ENCODE data around the gene LYRM1. TPM values are rescaled to one million over a fixed set of nuclear protein-coding genes. Genes with fewer than 3 reads are reported as not detected.
A peak's percentile ranks its signal among the peaks of the same experiment; 100 is the strongest.

The LYRM1 gene
- total and polyA plus RNA-seq, 7 donors = 31.2 to 85.6 (median 43.7) TPM

DNA sequence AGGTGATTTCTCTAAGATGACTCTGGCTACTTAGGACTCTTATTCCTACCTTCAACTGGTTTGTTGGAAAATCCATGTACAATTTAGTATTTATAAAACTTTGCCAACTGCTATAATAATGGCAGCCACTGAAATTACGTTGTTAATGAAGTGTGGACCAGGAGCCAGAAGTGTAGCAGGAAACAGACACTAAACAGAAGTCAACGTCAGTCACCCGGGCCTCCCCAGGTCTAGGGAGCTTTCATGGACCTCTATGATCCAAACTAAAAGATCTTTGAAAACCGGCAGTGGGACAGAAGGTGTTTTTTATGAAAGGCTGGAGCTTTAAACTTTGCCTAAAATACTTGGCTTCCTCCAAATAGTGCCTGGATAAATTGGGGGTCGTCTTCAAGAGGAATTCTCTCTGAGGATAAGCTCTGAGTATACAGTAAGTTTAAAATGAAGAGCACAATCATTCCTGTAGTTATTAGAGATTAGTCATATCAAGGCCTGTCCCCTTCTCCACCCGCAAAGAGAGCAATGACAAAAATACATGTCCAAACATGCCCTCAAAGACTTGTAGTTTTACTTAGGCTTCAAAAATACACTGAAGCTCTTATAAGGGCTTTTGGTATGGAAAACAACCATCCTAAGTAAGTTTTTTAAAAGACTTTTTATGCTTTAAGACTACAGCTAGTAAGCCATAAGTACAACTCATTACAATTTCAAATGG is 35.0 kb upstream of the LYRM1 start:
- H3K4me3 ChIP-seq = no peak overlapping the region

DNA sequence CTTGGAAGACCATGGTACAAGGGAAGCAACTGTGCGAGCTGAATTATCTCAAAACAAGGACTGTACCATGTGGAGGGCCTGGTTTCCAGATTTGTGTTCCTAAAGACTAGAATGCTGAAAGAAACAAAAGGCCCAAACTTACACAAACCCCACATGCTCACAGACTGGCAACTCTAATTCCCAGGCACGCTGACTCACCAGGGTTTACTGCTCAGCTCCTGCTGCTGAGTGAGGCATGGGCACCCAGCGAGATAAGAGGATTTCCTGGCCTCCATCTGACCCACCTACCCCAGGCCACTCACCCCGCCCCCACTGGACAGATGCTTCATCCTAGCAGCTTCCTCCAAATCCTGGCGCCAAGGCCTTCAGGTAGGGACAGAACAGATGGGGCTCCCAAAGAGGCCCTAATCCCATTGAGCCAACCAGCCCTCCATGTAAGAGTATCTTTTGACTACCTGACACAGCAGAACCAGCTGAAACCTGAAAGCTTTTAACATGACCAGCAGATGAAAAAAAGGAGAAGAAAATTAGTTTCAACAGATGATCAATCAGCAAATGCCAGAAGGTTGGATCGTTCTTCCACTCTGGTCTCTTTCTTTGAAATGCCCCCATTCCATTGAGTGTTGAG is 34.3 kb upstream of the LYRM1 start:
- WGBS, 2 donors = 81 to 87% methylated on average over 6 of the region's 6 CpGs
- Histone ChIP-seq H3K4me1 (peaks cover 0 to 83% (median 75%) of the 10 kb centered on the region in 4 donors), H3K36me3 (peaks cover 0 to 11% (median 3%) of the 10 kb centered on the region in 4 donors), H3K9me3 (no peaks in the 10 kb centered on the region), H3K4me3 (no peak overlapping the region), H3K27me3 (no peaks in the 10 kb centered on the region), H3K27ac (peak overlapping the region; percentile 74 to 82 (median 75))
- TF ChIP-seq, protein P1, sequence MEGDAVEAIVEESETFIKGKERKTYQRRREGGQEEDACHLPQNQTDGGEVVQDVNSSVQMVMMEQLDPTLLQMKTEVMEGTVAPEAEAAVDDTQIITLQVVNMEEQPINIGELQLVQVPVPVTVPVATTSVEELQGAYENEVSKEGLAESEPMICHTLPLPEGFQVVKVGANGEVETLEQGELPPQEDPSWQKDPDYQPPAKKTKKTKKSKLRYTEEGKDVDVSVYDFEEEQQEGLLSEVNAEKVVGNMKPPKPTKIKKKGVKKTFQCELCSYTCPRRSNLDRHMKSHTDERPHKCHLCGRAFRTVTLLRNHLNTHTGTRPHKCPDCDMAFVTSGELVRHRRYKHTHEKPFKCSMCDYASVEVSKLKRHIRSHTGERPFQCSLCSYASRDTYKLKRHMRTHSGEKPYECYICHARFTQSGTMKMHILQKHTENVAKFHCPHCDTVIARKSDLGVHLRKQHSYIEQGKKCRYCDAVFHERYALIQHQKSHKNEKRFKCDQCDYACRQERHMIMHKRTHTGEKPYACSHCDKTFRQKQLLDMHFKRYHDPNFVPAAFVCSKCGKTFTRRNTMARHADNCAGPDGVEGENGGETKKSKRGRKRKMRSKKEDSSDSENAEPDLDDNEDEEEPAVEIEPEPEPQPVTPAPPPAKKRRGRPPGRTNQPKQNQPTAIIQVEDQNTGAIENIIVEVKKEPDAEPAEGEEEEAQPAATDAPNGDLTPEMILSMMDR (IDR thresholded peaks at IDR 0.05) = no peak
- peak in 1 of 4 donors; percentile 53 for TF ChIP-seq POLR2AphosphoS5 (IDR thresholded peaks at IDR 0.05)
- intact Hi-C loops (cut with DNase I) = loop anchor here (5.0 kb wide), 1 partner anchor 656 kb away; no protein-coding TSS in a partner anchor
- peak; percentile 73 for DNase-seq

More for the DNA sequence above, 35.0 kb upstream of the LYRM1 start:
- 78 to 82% methylated on average over 6 of the region's 6 CpGs for WGBS, 2 donors
- H3K27me3 ChIP-seq = no peaks in the 10 kb centered on the region
- intact Hi-C loops (cut with DNase I) = loop anchor here (5.0 kb wide), 1 partner anchor 657 kb away; no protein-coding TSS in a partner anchor
- H3K4me1 ChIP-seq = peaks cover 0 to 80% (median 72%) of the 10 kb centered on the region in 4 donors
- no peak for DNase-seq
- H3K9me3 ChIP-seq = no peaks in the 10 kb centered on the region
- H3K27ac ChIP-seq = peak overlapping the region; percentile 74 to 82 (median 75)
- H3K36me3 ChIP-seq = peaks cover 0 to 18% (median 6%) of the 10 kb centered on the region in 4 donors
- no peak for TF ChIP-seq POLR2A (IDR thresholded peaks at IDR 0.05)
- TF ChIP-seq, protein P1 (IDR thresholded peaks at IDR 0.05) = no peak
- no peak for TF ChIP-seq EP300 (IDR thresholded peaks at IDR 0.05)
- TF ChIP-seq POLR2AphosphoS5 (IDR thresholded peaks at IDR 0.05) = peak in 2 of 4 donors; percentile 52 to 58

DNA sequence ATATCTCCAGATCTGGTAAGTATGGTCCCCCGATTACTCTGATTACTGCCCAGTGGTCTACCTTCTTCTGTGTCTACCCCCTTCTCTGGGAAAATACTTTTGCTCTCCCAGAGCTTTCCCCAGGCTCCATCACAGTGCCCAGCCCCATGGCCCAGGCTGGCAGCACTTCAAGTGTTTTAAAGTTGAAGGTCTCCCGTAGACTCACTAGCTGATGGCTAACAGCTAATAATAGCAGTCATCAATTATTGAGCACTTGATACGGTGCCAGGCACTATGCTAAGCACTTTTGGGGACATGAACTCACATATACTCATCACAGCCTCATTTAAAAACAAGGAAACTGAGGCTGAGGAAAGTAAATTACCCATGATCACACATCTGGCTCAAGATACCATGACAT is 33.8 kb upstream of the LYRM1 start:
- peaks cover 0 to 84% (median 76%) of the 10 kb centered on the region in 4 donors for H3K4me1 ChIP-seq
- H3K27me3 ChIP-seq = no peaks in the 10 kb centered on the region
- intact Hi-C loops (cut with DNase I) = loop anchor here (5.0 kb wide), 1 partner anchor 656 kb away; no protein-coding TSS in a partner anchor
- WGBS, 2 donors = 87 to 92% methylated on average over 3 of the region's 3 CpGs
- no peak for DNase-seq
- H3K36me3 ChIP-seq = peaks cover 0 to 5% (median 3%) of the 10 kb centered on the region in 4 donors
- H3K27ac ChIP-seq = peak overlapping the region; percentile 74 to 82 (median 75)
- H3K4me3 ChIP-seq = no peak overlapping the region
- no peaks in the 10 kb centered on the region for H3K9me3 ChIP-seq
- TF ChIP-seq POLR2A (IDR thresholded peaks at IDR 0.05) = no peak
- no peak for TF ChIP-seq EP300 (IDR thresholded peaks at IDR 0.05)
- TF ChIP-seq POLR2AphosphoS5 (IDR thresholded peaks at IDR 0.05) = no peak
- TF ChIP-seq, protein P1 (IDR thresholded peaks at IDR 0.05) = no peak

DNA sequence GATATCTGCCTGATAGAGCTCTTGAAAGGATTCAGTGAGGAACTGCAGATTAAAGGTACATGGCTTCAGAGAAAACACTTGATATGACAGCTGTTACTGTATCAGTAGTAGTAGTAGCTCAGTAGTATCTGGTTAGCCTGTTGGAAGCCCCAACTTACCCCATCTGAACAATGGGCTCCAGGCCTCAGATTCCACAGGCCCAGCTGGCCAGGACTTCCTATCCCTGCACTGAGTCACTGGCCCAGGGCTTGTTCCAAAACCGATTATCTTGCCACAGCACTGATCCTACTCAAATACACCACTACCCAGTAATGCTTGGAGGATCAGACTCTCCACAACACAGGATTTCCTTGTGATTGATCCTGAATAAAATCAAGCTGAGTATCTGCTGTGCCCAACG is 33.0 kb upstream of the LYRM1 start:
- no peaks in the 10 kb centered on the region for H3K36me3 ChIP-seq
- peaks cover 0 to 91% (median 82%) of the 10 kb centered on the region in 4 donors for H3K4me1 ChIP-seq
- no peak overlapping the region for H3K4me3 ChIP-seq
- no peak for TF ChIP-seq POLR2A (IDR thresholded peaks at IDR 0.05)
- H3K9me3 ChIP-seq = no peaks in the 10 kb centered on the region
- H3K27ac ChIP-seq = peak overlapping the region; percentile 74 to 82 (median 75)
- intact Hi-C loops (cut with DNase I) = loop anchor here (5.0 kb wide), 1 partner anchor 655 kb away; no protein-coding TSS in a partner anchor
- no peaks in the 10 kb centered on the region for H3K27me3 ChIP-seq
- DNase-seq = no peak
- 89 to 91% methylated on average over 2 of the region's 2 CpGs for WGBS, 2 donors

DNA sequence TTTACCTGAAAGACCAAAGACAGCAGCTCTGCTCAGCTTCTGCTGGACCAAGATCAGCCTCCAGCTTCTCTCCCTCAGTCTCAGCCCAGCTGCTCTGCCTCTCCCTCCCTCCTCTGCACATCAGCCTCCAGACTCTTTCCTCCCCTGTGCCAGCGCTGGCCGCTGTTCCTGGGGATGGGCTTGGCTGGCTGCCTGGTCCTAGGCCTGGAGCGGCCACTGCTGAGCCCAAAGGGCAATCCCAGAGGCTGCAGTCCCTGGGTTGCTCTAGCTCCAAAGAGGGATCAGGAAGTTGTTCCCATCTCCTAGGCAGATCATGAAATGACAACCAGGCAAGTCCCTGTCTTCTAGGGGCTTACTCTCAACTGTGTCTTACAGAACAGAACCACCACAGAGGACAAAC is 31.7 kb upstream of the LYRM1 start:
- H3K36me3 ChIP-seq = no peaks in the 10 kb centered on the region
- H3K27ac ChIP-seq = peak overlapping the region; percentile 74 to 82 (median 75)
- peaks cover 0 to 86% (median 79%) of the 10 kb centered on the region in 4 donors for H3K4me1 ChIP-seq
- WGBS, 2 donors = 10 to 53% methylated on average over 3 of the region's 3 CpGs
- H3K27me3 ChIP-seq = no peaks in the 10 kb centered on the region
- no peaks in the 10 kb centered on the region for H3K9me3 ChIP-seq
- H3K4me3 ChIP-seq = no peak overlapping the region
- DNase-seq = peak; percentile 96
- intact Hi-C loops (cut with DNase I) = loop anchor here (2.0 to 5.0 kb wide), 2 partner anchors 32 to 653 kb away; partner anchors contain the start of genes DCUN1D3 and LYRM1
- TF ChIP-seq POLR2AphosphoS5 (IDR thresholded peaks at IDR 0.05) = peak in 3 of 4 donors; percentile 59 to 67 (median 63)
- no peak for TF ChIP-seq EP300 (IDR thresholded peaks at IDR 0.05)
